Loucy (cell line): ENCODE results near the gene MYBPC2.

Experiments
- CTCF ChIP-seq: fragments of 200-600 bp; sonication (generic); conservative IDR thresholded peaks from 2 replicates; pipeline ENCODE4 v1.5.1; 2014; ENCODE audit warnings: mild to moderate bottlenecking, antibody characterized with exemption, low read length
- EZH2phosphoT487 ChIP-seq: fragments of 200-600 bp; IDR thresholded peaks from 2 replicates; pipeline ENCODE4 v1.6.1; 2018; ENCODE audit warnings: antibody characterized with exemption, mild to moderate bottlenecking, moderate library complexity, borderline replicate concordance

DNA sequence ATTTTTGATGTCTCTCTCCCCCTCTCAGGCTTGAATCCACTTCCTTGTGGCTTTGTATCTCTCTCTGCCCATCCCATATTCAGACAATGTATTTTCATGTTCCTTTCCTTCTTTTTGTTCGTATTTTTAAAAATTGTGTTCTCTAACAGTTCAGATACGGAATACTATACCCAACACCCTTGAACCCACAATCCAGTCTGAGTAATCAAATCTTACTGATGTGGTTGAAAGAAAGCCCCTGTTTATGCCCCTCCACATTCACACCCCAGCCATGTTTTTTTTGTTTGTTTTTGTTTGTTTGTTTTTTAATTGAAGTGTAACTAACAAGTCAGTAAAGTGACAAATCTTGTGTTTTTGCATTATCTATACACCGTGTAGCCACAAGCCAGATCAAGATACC lies 12.6 kb upstream of the MYBPC2 start:
- TF ChIP-seq CTCF (no peak), EZH2phosphoT487 (no peak)
